Kidney epithelial cell (primary cell): Measurements from ENCODE around the gene FOXA3. TPM values are rescaled to one million over a fixed set of nuclear protein-coding genes. Genes with fewer than 3 reads are reported as not detected.

Source experiments
- DNase-seq: peaks from one replicate; pipeline ENCODE4 v3.0.0-alpha.2; 2010; ENCODE audit warnings: low read depth
- H3K27me3 ChIP-seq: 2 replicates; pipeline ENCODE4 v1.6.0; 2011; ENCODE audit warnings: low read length; ENCODE audit not compliant: control insufficient read depth, insufficient read depth
- H3K36me3 ChIP-seq: 2 replicates; pipeline ENCODE4 v1.5.1; 2011; ENCODE audit warnings: low read length; ENCODE audit not compliant: control insufficient read depth, insufficient read depth
- H3K4me3 ChIP-seq: 2 replicates; pipeline ENCODE4 v1.5.1; 2011; ENCODE audit warnings: low read depth, mild to moderate bottlenecking, control low read depth, low read length
- total RNA-seq: library from RNA; depleted of rRNA; stranded (reverse); fragments of >200 nt; gene quantifications from 2 replicates; pipeline ENCODE4 v1.2.3, GENCODE V29; 2015
- TF ChIP-seq, protein P1 (sequence below): IDR thresholded peaks from 2 replicates; pipeline ENCODE4 v1.5.1; 2011; ENCODE audit warnings: mild to moderate bottlenecking, moderate library complexity, low read length, control low read depth, inconsistent platforms; ENCODE audit not compliant: insufficient read depth, poor library complexity, severe bottlenecking

Gene FOXA3
- total RNA-seq, 1 donor from 2014 or later, result 0.50 TPM

DNA sequence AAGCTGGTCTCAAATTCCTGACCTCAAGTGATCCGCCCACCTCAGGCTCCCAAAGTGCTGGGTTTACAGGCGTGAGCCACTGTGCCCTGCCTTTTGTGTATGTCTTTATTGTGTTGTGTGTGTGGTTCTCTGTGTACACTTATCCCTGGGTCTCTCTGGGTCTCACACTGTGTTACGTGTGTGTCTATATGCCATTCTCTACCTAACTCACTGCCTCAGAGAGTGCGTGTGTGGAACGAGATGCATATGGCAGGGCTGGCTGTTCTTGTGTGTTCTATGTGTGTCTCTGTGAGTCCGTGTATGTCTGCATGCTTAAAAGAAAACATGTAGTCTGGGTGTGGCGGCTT, 10.5 kb downstream of the FOXA3 start:
- Histone ChIP-seq H3K4me3 (no peak overlapping the region), H3K36me3 (no peaks in the 10 kb centered on the region), H3K27me3 (no peaks in the 10 kb centered on the region)
- DNase-seq, result no peak
- TF ChIP-seq, protein P1, sequence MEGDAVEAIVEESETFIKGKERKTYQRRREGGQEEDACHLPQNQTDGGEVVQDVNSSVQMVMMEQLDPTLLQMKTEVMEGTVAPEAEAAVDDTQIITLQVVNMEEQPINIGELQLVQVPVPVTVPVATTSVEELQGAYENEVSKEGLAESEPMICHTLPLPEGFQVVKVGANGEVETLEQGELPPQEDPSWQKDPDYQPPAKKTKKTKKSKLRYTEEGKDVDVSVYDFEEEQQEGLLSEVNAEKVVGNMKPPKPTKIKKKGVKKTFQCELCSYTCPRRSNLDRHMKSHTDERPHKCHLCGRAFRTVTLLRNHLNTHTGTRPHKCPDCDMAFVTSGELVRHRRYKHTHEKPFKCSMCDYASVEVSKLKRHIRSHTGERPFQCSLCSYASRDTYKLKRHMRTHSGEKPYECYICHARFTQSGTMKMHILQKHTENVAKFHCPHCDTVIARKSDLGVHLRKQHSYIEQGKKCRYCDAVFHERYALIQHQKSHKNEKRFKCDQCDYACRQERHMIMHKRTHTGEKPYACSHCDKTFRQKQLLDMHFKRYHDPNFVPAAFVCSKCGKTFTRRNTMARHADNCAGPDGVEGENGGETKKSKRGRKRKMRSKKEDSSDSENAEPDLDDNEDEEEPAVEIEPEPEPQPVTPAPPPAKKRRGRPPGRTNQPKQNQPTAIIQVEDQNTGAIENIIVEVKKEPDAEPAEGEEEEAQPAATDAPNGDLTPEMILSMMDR, result no peak

DNA sequence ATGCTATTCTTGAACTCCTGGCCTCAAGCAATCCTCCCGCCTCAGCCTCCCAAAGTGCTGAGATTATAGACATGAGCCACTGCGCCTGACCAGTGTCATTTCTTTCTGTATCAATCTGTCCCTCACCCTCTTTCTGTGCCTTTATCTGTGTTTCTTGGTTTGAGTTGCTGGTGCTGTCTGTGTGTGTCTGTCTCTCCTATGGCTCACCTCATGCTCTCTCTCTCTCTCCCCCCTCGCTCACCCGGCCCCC, 12.0 kb downstream of the FOXA3 start:
- no peak for DNase-seq
- TF ChIP-seq, protein P1, result no peak
- H3K36me3 ChIP-seq, result no peaks in the 10 kb centered on the region
- no peak overlapping the region for H3K4me3 ChIP-seq
- H3K27me3 ChIP-seq, result no peaks in the 10 kb centered on the region

DNA sequence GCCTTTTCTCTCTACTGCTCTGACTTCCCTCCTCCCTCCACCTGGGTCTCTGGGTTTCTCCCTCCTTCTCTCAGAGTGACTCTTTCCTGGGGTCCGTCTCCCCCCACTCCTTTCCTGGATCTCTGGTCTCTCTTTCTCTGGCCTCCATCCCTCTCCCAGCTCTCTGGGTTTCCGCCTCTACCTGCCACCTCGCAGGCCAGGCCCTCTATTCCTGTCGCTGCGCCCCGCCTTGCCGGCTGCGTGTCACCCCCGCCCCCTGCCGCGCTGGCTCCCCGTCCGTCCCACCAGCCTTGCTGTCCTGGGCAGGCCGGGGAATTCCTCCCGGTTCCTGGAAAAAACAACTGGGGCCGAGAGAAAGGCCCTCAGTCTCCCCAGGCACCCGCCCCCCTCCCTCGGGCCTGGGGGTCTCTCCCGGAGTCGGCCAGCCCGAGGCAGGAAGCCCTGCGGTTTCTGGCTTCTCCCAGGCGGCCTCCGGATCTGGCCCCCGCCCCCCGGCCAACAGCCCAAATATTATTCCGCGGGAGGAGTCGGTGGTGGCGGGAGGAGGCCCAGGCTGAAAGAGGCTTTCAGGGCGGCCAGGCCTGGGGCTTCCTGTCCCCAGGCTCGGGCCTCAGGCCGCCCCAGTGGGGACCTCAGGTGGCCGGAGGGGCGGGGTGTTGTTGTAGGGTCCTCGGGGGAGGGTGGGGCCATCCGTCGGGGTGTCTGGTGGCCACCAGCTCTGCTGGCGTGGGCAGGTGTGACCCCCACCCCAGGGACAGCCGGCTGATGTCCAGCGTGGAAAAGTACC, 12.5 kb downstream of the FOXA3 start:
- no peaks in the 10 kb centered on the region for H3K36me3 ChIP-seq
- DNase-seq, result no peak
- TF ChIP-seq, protein P1, result no peak
- H3K27me3 ChIP-seq, result no peaks in the 10 kb centered on the region
- H3K4me3 ChIP-seq, result no peak overlapping the region

DNA sequence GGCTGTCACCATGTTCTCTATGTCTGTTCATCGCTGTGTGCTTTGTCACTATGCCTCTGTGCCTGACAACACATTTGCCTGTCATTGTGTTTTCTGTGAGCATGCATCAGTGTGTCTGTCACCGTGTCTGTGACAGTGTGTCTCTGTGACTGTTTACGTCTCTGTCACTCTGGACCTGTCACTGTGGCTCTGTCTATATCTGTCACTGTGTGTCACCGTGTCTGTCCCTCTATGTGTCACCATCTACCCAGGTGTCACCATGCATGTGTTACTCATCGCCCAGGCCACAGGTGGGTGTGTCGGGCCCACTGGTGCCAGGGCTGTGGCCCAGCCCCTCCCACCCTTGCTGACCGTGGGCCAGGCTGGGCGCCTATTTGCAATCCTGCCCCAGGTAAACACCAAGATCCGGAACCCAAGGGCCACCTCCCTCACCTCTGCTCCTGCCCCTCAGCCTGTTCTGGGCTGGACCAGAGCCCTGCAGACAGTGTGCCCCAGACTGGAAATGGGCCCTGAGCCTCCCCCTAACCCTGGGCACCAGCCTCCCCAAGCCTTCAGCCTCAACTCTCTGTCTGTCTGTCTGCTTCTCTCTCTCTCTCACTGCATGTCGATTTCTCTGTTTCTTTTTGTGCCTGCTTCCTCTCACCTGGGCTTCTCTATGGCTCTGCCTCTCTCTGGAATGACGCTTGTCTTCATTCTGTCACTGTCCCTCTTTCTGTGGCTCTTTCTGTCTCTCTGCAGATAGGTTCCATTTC, 14.1 kb downstream of the FOXA3 start:
- TF ChIP-seq, protein P1, result no peak
- no peak overlapping the region for H3K4me3 ChIP-seq
- no peak for DNase-seq
- no peaks in the 10 kb centered on the region for H3K36me3 ChIP-seq
- no peaks in the 10 kb centered on the region for H3K27me3 ChIP-seq

DNA sequence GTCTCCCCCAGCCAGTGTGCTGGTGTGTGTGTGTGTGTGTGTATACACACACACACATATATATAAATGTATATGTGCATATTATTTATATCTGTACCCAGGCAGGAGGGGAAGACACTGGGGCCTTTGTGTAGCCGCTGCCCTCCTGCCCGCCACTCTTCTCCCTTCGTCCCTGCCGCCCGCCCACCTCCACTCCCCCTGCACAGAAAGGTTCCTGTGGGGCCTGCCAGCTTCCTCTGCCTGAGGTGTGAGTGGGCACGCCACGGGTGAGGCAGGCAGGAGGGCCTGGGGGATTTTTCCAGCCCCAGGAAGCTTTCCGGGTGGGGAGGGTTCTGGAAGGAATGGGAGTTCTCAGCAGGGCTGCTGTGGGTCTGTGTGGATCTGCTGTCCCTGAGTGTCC, 14.9 kb downstream of the FOXA3 start:
- TF ChIP-seq, protein P1, result no peak
- H3K4me3 ChIP-seq, result no peak overlapping the region
- no peaks in the 10 kb centered on the region for H3K27me3 ChIP-seq
- no peak for DNase-seq
- no peaks in the 10 kb centered on the region for H3K36me3 ChIP-seq
